Mammary epithelial cell (primary cell): ENCODE measurements around the gene RAPGEF2.

ENCODE experiments used
- EZH2 ChIP-seq: IDR thresholded peaks from 2 replicates; pipeline ENCODE4 v1.6.1; 2012; ENCODE audit warnings: low read length, inconsistent platforms, borderline replicate concordance
- TF ChIP-seq, protein P1 (sequence below), 2 donors: IDR thresholded peaks in 1 of 2; conservative IDR thresholded peaks in 1 of 2; 2 replicates each; pipeline ENCODE4 v1.5.1; 2011 to 2012; ENCODE audit warnings: inconsistent platforms in 2 of 2, low read length in 2 of 2, mild to moderate bottlenecking in 2 of 2, control low read depth in 1 of 2, low read depth in 1 of 2; ENCODE audit not compliant: insufficient read depth in 1 of 2; ENCODE audit errors: extremely low read depth in 1 of 2

DNA sequence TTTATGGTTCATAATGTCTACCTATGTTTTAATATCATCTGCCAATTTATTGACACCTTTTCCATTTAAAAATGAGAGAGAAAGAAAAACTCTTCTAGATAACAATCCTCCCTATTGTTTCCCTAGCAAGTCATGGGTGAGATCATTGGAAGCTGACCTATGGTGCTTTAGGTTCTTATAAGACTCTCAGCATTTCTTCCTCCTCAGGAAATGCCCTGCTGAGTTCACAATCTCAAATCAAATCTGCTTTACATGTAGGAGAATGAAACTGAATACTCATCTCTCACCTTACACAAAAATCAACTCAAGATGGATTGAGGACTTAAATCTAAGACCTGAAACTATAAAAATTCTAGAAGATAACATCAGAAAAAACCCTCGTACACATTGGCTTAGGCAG, 267.4 kb downstream of the RAPGEF2 start:
- TF ChIP-seq, protein P1, sequence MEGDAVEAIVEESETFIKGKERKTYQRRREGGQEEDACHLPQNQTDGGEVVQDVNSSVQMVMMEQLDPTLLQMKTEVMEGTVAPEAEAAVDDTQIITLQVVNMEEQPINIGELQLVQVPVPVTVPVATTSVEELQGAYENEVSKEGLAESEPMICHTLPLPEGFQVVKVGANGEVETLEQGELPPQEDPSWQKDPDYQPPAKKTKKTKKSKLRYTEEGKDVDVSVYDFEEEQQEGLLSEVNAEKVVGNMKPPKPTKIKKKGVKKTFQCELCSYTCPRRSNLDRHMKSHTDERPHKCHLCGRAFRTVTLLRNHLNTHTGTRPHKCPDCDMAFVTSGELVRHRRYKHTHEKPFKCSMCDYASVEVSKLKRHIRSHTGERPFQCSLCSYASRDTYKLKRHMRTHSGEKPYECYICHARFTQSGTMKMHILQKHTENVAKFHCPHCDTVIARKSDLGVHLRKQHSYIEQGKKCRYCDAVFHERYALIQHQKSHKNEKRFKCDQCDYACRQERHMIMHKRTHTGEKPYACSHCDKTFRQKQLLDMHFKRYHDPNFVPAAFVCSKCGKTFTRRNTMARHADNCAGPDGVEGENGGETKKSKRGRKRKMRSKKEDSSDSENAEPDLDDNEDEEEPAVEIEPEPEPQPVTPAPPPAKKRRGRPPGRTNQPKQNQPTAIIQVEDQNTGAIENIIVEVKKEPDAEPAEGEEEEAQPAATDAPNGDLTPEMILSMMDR (conservative IDR thresholded peaks at IDR 0.05 in 1 of 2, IDR thresholded peaks at IDR 0.05 in 1 of 2; ENCODE audit: extremely low read depth in 1 of 2, insufficient read depth in 1 of 2, low read depth in 1 of 2, low read length in 2 of 2): no peak
- TF ChIP-seq EZH2: no peak
